Activated CD8-positive, alpha-beta memory T cell treated with anti-CD3 and anti-CD28 coated beads, Interleukin-2, amount 50 U/mL, for 1 hour (primary cell): ENCODE data around the gene PDE4D.

Experiments used
- DNase-seq: peaks from one replicate; pipeline ENCODE4 v3.0.0-alpha.2; 2020; ENCODE audit errors: extremely low read depth

Gene PDE4D

DNA sequence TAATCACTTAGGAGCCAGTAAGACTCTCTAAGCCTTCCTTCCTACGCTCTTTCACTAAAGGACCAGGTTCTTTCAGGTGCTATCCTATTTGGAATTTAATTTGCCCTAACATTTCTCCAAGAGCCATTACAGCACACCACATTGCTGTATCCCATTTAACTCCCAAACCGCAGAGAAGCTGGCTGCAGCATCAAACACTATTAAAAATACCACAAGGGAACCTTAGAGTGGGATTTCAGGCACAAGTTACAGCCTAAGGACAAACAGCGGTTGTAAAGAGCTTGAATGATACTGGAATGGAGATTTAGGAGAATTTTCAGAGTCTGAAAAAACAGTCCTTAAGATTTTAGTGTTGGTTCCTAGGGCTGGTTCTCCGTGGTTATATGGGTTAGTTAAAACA lies 744.3 kb downstream of the PDE4D start:
- DNase-seq, result no peak

GRCh38 chr5:59146729-59147128 lies 746.8 kb downstream of the PDE4D start:
- no peak for DNase-seq

- DNase-seq, result no peak
These were observed 749.6 kb downstream of the PDE4D start for GRCh38 chr5:59143926-59144333.

GRCh38 chr5:59142927-59143326 lies 750.6 kb downstream of the PDE4D start:
- DNase-seq, result no peak

DNA sequence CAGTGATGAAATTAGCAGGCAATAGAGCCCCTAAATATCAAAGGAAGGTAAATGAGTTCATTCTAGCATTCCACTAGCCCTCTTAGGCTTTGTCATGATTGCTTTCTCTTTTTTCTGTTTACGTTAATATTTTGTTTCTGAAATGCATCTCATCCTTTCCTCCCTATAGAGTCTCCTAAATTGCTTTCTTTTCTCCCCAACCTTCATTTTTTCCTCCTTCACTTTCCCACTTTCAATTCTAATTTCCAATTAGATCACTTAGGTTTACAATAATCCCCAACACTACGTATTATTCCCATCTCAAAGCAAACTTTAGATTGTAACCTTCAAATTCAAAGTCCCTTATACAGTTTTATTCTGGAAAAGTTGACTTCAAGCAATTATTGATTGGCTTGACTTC lies 751.4 kb downstream of the PDE4D start:
- DNase-seq, result no peak

DNA sequence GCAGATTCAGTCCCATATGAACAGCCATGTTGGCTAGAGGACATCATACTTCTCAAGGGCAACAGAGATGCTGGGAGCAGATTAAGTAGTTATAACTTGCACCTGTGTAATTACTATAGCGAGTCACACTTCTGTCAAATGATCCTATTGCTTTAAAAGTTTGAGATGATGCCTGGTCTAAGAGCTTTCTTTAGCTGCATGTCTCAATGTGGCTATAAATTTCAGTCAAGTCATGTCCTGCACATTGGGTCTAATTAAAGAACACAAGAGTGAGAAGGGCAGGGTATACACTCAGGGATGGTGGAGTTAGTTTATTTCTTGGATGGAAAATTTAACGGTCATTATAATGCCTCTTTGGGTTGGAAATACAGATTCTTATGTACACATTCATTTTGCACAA lies 753.4 kb downstream of the PDE4D start:
- no peak for DNase-seq

DNA sequence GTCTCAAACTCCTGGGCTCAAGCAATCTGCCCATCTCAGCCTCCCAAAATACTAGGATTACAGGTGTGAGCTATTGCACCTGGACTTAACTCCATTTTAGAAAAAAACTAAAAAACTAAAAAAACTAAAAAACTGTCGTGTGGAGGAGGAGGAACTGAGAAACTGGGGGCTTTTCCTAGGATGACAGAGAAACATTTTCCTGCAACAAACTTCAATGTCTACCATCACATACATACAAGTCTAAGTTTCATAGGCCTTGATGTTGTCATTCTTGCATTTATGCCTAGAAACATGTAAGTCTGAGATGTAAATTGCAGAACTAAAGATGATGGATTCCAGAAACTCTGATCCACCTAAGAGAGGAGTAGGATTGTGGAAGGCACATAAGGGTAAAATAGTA lies 753.8 kb downstream of the PDE4D start:
- no peak for DNase-seq

GRCh38 chr5:59138509-59138908 lies 755.0 kb downstream of the PDE4D start:
- no peak for DNase-seq

GRCh38 chr5:59137846-59138245 lies 755.7 kb downstream of the PDE4D start:
- DNase-seq, result no peak

- no peak for DNase-seq
These were observed 757.0 kb downstream of the PDE4D start for GRCh38 chr5:59136549-59136948.

GRCh38 chr5:59134471-59135163 lies 758.9 kb downstream of the PDE4D start:
- no peak for DNase-seq

DNA sequence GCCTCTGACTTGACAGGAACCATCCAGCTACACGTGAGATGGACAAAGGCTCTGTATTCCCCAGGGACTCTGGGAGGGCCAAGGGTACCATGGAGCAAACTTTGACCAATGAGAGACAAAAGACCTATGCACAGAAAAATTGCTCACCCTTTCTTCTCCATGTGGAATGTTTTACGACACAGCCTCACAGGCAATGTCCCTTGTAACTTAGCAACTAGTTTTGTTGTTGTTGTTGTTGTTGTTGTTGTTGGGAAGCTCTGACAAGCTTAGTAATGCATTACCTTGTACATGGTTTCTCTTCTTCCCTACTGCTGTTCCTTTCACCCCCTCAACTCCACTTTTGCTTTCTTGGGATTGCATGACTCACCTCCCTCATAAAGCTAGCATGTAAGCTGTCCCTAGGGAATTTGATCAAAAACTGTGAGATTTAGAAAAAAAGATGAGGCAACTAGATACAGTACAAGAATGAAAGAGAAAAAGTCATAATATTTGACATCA lies 759.7 kb downstream of the PDE4D start:
- DNase-seq, result no peak

DNA sequence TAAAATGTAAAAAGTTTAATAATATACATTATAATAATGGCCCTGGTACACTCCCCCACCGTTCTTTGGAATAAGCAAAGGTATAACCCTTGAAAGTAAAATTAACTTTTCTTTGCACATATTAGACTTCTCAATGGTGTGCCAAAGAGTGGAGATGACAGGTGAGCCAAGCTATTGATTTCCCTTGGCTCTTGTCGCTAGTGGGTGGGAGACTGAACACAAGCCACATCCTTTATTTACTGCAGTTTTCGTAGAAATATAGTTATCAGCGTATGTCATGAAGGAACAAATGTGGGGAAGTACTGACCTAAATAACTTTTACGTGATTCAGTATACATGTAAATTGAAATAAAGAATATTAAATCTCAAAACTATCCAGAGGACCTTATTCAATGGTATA lies 761.4 kb downstream of the PDE4D start:
- DNase-seq, result no peak

DNA sequence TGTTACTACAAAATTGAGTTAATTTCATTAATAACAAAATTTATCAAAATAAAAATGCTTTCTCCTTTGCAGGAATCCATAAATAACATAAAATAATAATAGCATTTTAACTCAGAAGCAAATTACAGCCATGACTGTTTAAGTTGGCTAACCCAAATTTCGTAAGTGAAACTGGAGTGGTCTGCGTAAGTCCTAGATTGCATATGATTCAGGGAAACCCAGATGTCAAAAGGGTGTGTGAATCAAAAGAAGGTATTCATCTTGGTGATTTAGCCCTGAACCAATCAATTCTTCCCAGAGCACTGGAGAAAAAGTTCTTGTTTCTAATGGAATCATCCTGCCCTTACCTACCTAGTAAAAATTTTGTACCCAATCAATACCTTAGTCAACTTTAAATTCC lies 763.1 kb downstream of the PDE4D start:
- no peak for DNase-seq

DNA sequence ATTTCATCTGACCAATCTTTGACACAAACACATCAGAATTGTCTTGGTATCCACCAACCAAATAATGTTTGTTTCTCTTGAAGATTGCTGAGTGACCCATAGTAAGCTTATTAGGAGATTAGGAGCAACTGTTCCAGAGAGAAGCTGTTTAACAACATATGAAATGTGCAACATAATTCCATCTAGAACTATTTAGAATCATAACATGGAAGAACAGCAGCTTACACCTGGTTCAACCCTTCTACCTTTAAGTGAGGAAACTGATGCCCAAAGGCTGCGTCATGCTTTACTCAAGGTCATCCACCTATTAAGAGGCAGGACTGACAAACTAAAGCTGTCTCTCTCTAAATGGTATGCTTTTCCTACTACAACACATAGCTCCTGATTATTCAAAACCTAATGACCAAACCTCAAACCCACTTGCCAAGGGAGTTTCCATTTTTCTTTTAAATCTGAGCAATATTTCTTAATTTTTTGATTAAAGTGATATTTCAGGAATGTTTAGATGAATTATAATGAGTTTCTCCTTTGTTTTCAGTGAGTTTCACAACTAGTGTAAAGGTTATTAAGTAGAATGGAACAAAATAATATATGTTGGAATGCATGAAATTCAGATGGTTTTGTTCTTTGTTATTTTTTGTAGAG lies 764.8 kb downstream of the PDE4D start:
- no peak for DNase-seq

DNA sequence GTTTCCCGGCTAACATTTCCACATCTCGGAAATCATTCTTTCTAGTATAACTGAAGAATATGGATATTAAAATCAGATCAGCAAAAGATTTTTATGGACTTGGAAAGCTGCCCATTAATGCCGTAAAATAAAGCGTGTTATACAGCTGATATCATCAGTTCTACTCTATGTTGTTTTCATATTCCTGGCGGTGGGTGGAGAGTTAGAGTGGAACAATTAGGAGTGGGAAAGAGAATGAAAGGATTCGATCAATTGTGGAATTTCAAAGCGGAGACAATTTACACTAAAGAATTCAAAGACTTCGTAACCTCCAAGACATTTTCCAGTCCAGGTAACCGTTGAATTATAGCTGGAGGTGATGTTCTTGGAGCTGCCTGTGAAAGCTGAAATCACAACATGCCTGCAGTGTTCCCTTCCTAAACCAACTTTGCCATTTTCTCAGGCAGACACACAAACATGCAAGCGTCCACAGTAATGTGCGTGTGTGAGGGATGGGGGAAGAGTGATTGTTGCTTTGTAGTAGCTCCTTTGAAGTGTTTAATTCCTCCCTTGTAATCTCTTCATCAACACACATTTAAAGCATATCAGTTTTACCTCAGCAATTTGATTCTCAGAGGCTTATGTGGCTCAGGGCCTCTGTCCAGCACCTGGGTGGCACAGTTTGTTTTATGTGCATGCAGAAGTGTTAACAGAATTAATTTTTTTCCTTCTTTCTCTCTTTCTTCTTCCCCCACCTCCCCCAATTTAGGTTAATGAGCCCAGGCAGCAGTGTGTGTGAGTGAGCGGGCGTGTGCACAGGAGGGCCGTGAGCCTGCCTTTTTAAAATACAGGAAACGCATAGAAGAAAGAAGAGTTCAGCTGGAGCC lies 766.6 kb downstream of the PDE4D start:
- no peak for DNase-seq

- no peak for DNase-seq
These were observed 767.4 kb downstream of the PDE4D start for GRCh38 chr5:59126016-59126707.

DNA sequence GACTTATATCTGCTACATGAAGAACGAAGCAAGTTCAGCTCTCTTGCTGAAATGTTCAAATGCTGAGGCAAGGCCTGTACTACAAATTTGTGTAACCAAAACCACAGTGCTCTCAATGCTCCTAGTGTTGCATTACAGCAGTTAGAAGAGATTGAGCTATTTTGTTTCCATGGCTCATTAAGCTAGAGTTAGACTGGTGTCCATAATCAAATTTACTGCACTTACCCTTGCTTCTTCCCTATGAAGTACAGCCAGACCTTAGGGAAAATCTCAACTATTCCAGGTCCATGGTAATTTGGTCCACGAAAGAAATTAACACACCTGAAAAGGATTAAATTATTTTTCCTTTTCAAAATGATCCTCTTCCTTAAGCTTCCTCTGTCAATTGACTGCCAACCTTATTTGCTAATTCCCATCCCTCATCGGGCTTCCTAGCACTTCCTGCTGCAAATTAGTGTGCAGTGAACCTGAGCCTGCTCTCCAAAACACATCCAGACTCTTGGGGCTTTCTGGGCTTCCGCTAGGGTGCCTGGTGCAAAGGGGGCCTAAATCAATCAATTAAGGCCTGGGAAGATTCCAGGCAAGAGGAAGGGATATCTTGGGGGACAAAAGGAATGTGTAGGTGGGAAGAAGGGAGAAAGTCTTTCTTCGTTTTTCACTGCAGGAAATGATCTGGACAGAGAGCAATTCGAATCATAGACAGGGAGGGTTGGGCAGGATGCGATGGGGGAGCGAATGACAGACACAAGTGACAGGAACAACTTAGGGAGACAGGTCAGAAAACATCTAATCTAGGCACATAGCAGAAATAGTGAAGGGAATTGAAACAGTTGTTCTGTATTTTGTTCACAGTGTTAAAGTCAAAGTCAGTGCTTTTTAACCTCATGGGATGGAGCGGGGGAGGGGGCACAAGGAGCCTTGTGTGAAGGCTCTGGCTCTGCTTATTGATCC lies 768.2 kb downstream of the PDE4D start:
- DNase-seq, result no peak

- no peak for DNase-seq
These were observed 769.6 kb downstream of the PDE4D start for GRCh38 chr5:59123595-59124561.

DNA sequence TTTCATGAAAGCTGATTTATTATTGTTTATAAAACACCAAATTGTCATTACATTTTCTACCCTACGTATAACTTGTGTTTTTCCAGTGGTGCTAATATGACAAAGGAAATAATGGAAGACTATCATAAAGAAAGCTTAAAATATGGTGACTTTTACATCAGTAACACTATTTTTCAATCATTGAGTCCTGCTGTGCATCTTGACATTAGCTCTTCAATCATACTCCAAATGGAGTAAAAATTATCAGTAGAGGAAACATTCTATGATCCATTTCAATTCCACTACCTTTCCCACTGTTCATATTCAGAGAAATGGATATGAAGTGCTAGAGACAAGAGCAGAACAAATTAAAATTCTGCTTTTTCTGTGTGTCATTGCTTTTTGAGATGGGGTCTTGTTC lies 774.0 kb downstream of the PDE4D start:
- DNase-seq, result no peak
